ENCODE results near the gene PRRX2.

DNA sequence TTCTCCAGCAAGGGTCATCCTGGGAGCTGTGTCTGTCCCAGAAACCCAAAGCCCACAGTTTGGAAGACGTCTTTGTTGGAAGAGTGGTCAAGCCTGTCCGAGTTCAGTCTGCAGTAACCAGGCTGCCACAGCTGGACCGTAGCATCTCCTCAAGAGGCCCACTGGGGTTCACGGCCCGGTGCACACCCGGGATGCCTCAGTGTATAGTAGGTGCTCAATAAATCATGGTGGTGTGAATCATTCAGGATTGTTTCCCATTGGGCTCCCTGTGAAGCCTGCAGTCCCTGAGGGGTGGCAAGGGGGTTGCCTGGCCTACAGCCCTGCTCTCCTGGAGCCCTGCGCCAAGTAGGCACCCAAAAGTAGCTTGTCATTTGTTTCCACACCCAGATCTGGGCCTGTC lies 10.3 kb upstream of the PRRX2 start:
- no peak for TF ChIP-seq CTCF (IDR thresholded peaks at IDR 0.05)
- no peak for TF ChIP-seq POLR2A (IDR thresholded peaks at IDR 0.05)
